ENCODE results near the gene NPPC.

NPPC gene

GRCh38 chr2:231936491-231936890 is 10.3 kb upstream of the NPPC start:
- DNase-seq (ENCODE audit: low read depth, low spot score), result no peak

GRCh38 chr2:231935815-231936214 is 9.6 kb upstream of the NPPC start:
- DNase-seq (ENCODE audit: low read depth, low spot score), result no peak
- H3K27ac ChIP-seq, result no peak overlapping the region

More at GRCh38 chr2:231936491-231936890, 10.3 kb upstream of the NPPC start:
- H3K27ac ChIP-seq, result no peak overlapping the region

- H3K27ac ChIP-seq, result no peak overlapping the region
- DNase-seq (ENCODE audit: low read depth, low spot score), result no peak
Observed at GRCh38 chr2:231935207-231935524, 9.0 kb upstream of the NPPC start.

- no peak for DNase-seq (ENCODE audit: low read depth, low spot score)
- H3K27ac ChIP-seq, result no peak overlapping the region
Observed at GRCh38 chr2:231934441-231935206, 8.4 kb upstream of the NPPC start.

- DNase-seq (ENCODE audit: low read depth, low spot score), result no peak
- H3K27ac ChIP-seq, result no peak overlapping the region
Observed at GRCh38 chr2:231933916-231934401, 7.8 kb upstream of the NPPC start.

GRCh38 chr2:231932985-231933915 is 7.1 kb upstream of the NPPC start:
- DNase-seq (ENCODE audit: low read depth, low spot score), result no peak
- H3K27ac ChIP-seq, result no peak overlapping the region

GRCh38 chr2:231932711-231932970 is 6.4 kb upstream of the NPPC start:
- no peak for DNase-seq (ENCODE audit: low read depth, low spot score)
- no peak overlapping the region for H3K27ac ChIP-seq

GRCh38 chr2:231931481-231931915 is 5.3 kb upstream of the NPPC start:
- H3K27ac ChIP-seq, result no peak overlapping the region
- DNase-seq (ENCODE audit: low read depth, low spot score), result no peak

GRCh38 chr2:231930593-231931281 is 4.5 kb upstream of the NPPC start:
- no peak overlapping the region for H3K27ac ChIP-seq
- no peak for DNase-seq (ENCODE audit: low read depth, low spot score)

GRCh38 chr2:231929961-231930592 is 3.9 kb upstream of the NPPC start:
- no peak overlapping the region for H3K27ac ChIP-seq
- no peak for DNase-seq (ENCODE audit: low read depth, low spot score)

GRCh38 chr2:231928901-231929725 is 2.9 kb upstream of the NPPC start:
- H3K27ac ChIP-seq, result no peak overlapping the region
- DNase-seq (ENCODE audit: low read depth, low spot score), result no peak

- no peak overlapping the region for H3K27ac ChIP-seq
- DNase-seq (ENCODE audit: low read depth, low spot score), result no peak
Observed at GRCh38 chr2:231928481-231928880, 2.3 kb upstream of the NPPC start.

- no peak overlapping the region for H3K27ac ChIP-seq
- DNase-seq (ENCODE audit: low read depth, low spot score), result no peak
Observed at GRCh38 chr2:231927566-231927890, 1.3 kb upstream of the NPPC start.

GRCh38 chr2:231926761-231927565 is 767 bp upstream of the NPPC start:
- peak; percentile 5 for DNase-seq (ENCODE audit: low read depth, low spot score)

GRCh38 chr2:231925303-231926179 is 655 bp downstream of the NPPC start:
- H3K27ac ChIP-seq, result no peak overlapping the region
- peak; percentile 26 for DNase-seq (ENCODE audit: low read depth, low spot score)

More at GRCh38 chr2:231926761-231927565, 767 bp upstream of the NPPC start:
- no peak overlapping the region for H3K27ac ChIP-seq

GRCh38 chr2:231924889-231925275 is 1.3 kb downstream of the NPPC start:
- no peak overlapping the region for H3K27ac ChIP-seq
- no peak for DNase-seq (ENCODE audit: low read depth, low spot score)

GRCh38 chr2:231923951-231924888 is 2.0 kb downstream of the NPPC start:
- DNase-seq (ENCODE audit: low read depth, low spot score), result no peak
- no peak overlapping the region for H3K27ac ChIP-seq
